Esophagus squamous epithelium (tissue), 4 donors: ENCODE measurements around the gene ARHGEF33.

ENCODE experiments used
- POLR2A ChIP-seq, 4 donors: fragments of 450-650 bp; IDR thresholded peaks; one replicate each; pipeline ENCODE4 v1.6.1; 2017; ENCODE audit warnings: antibody characterized with exemption in 4 of 4, mild to moderate bottlenecking in 4 of 4, moderate library complexity in 3 of 4
- TF ChIP-seq, protein P1 (sequence below), 6 experiments: fragments of 450-650 bp in 4 of 6; fragments of 200-600 bp in 2 of 6; sonication (generic) in 2 of 6; IDR thresholded peaks; one replicate each; pipeline ENCODE4 v1.5.1; 2016 to 2019; ENCODE audit warnings: antibody characterized with exemption in 6 of 6, mild to moderate bottlenecking in 4 of 6, moderate library complexity in 4 of 6

DNA sequence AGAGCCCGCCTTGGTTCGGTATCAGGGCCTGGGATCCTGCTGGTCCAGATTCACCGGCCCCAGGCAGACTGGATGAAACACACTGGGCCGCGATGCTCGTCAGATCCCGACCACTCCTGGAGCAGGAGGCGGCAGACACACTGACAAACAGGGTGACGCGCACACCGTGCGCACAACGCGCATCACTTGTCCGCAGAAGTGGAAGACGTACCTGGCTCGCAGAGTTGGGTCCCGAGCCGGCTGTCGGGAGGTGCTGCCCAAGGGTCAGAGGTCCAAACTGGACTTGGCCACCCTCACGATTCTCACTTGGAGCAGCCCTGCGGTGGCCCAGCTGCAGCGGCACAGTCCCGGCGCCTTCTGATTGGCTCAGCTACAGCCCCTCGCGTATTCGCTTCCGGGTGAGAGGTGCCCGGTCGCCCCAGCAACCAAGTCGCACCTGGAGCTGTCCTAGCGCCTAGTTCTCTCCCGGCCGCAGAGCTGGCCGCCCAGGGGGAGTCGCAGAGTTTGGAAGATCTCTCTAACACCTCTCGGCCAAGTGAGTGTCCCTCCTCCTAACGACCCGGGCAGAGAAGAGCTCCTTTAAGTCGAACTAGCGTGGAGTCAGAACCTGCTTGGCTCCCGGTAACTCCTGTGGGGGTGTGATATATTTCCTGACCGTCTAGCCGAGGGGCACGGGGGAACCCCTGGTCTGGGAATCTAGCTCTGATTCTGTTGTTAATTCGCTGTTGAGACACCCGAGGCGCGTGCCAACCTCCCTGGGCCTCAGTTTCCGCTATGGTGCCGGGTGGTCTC is 13.9 kb upstream of the ARHGEF33 start, which contains the start of the genes DHX57 and MORN2:
- TF ChIP-seq, protein P1, sequence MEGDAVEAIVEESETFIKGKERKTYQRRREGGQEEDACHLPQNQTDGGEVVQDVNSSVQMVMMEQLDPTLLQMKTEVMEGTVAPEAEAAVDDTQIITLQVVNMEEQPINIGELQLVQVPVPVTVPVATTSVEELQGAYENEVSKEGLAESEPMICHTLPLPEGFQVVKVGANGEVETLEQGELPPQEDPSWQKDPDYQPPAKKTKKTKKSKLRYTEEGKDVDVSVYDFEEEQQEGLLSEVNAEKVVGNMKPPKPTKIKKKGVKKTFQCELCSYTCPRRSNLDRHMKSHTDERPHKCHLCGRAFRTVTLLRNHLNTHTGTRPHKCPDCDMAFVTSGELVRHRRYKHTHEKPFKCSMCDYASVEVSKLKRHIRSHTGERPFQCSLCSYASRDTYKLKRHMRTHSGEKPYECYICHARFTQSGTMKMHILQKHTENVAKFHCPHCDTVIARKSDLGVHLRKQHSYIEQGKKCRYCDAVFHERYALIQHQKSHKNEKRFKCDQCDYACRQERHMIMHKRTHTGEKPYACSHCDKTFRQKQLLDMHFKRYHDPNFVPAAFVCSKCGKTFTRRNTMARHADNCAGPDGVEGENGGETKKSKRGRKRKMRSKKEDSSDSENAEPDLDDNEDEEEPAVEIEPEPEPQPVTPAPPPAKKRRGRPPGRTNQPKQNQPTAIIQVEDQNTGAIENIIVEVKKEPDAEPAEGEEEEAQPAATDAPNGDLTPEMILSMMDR (IDR thresholded peaks at IDR 0.05), result no peak
- no peak for TF ChIP-seq POLR2A (IDR thresholded peaks at IDR 0.05)
